HG03558 (cell line): ENCODE data around the gene TBC1D1.

Experiments
- ATAC-seq: cut with Tn5 transposase; IDR thresholded peaks from one replicate; pipeline ENCODE4 v1.9.1; 2021; ENCODE audit warnings: moderate number of reproducible peaks; ENCODE audit not compliant: unreplicated experiment; ENCODE audit errors: extremely low read depth

TBC1D1 gene, protein sequence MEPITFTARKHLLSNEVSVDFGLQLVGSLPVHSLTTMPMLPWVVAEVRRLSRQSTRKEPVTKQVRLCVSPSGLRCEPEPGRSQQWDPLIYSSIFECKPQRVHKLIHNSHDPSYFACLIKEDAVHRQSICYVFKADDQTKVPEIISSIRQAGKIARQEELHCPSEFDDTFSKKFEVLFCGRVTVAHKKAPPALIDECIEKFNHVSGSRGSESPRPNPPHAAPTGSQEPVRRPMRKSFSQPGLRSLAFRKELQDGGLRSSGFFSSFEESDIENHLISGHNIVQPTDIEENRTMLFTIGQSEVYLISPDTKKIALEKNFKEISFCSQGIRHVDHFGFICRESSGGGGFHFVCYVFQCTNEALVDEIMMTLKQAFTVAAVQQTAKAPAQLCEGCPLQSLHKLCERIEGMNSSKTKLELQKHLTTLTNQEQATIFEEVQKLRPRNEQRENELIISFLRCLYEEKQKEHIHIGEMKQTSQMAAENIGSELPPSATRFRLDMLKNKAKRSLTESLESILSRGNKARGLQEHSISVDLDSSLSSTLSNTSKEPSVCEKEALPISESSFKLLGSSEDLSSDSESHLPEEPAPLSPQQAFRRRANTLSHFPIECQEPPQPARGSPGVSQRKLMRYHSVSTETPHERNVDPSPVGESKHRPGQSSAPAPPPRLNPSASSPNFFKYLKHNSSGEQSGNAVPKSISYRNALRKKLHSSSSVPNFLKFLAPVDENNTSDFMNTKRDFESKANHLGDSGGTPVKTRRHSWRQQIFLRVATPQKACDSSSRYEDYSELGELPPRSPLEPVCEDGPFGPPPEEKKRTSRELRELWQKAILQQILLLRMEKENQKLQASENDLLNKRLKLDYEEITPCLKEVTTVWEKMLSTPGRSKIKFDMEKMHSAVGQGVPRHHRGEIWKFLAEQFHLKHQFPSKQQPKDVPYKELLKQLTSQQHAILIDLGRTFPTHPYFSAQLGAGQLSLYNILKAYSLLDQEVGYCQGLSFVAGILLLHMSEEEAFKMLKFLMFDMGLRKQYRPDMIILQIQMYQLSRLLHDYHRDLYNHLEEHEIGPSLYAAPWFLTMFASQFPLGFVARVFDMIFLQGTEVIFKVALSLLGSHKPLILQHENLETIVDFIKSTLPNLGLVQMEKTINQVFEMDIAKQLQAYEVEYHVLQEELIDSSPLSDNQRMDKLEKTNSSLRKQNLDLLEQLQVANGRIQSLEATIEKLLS (N-terminal part only)

DNA sequence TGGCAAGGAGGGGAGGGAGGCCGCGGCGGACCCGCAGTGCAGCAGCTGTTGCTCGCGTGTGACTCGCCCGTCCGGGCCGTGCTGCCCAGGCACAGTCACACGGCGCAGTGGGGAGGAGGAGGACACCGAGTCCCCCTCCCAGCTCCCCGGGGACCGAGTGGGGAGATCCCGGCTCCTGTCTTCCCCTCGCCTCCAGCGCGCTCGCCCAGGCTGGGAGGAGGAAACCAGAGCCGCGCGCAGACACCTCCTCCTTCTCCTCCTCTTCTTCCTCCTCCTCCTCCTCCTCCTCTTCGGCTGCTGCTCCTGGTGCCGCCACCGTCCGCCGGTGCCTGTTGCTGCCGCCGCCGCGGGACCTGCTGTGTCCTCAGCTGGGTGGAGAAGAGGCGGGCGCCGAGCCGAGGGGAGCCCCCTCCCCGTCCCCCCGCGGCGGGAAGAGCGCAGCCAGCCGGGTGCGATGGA is at the start of gene TBC1D1:
Gene TBC1D1 (plus strand): TSS at position 284 of the 459 bp plus-strand sequence. CDS start 11,012 bp downstream, outside the sequence.
- ATAC-seq = peak; percentile 29

DNA sequence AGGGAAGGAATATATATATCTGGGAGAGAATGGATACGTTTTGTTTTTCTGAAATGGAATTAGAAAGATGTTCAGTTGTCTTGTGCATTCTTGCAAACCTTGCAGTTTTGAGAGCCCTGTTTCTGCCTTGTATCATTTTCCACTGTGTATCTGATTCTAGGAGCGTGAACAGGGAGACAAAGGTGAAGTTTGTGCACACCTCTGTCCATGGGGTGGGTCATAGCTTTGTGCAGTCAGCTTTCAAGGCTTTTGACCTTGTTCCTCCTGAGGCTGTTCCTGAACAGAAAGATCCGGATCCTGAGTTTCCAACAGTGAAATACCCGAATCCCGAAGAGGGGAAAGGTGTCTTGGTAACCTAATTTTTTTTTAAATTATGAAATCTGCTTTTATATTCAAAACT is 46.7 kb upstream of the TBC1D1 start:
- no peak for ATAC-seq

DNA sequence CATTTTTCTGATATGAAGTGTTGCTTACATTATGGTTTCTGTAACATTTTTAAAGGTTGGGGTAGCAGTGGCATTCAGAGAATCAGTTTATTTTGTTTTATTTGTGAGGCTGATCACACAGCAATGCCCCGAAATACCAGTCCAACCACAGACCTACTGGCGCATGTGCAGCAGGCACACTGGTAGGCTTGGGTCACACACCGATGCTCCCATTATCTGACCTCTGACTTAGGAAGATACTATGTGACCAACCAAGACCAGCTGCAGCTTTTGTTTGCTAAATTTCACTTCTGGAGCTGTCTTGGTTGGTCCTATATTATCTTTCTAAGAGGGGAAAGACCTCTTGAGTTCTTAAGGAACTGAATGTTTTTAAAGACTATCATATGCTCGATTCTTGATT is 45.7 kb upstream of the TBC1D1 start:
- ATAC-seq = no peak

DNA sequence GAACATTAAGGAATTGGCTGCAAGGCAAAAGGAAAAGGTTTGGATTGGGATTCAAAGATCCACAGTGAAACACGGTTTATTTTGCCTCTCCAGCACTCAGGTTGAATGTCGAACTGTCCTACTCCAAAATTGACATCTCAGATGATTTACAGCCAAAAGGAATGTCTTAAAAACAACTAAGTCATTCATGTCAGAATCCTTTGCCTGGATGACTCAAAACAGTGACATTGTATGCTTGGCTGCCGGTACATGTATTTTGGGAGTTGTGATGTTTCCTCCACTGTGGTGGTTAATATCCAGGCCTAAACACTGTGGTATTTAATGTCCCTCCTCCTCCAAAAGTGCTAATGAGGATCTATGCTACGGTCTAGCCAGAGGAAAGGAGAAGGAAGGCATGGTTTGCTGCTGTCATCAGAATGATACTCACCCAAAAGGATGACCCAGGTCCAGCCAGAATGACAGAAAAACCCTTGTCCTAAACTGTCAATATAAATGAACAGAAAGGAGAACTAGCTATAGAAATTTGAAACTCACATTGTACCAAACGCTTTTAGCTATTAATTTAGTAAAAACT is 43.5 kb upstream of the TBC1D1 start:
- ATAC-seq = no peak

DNA sequence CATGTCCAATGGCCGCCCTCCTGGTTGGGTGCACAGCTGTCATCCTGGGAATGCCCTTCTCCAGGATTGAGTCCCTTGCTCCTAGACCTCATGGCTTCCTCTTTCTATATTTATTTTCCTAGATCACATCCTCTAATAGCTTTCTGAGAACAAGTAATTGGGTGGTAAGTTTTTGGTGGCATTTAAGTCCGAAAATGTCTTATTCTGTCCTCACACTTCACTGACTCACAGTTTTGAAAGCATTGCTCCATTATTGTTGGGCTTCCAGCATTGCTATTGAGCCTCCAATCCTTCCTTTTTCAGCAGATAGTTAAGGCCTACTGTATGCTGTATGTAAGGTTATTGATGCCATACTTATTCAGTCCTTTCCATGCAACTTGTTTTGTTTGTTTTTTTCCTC is 38.5 kb upstream of the TBC1D1 start:
- ATAC-seq = no peak

DNA sequence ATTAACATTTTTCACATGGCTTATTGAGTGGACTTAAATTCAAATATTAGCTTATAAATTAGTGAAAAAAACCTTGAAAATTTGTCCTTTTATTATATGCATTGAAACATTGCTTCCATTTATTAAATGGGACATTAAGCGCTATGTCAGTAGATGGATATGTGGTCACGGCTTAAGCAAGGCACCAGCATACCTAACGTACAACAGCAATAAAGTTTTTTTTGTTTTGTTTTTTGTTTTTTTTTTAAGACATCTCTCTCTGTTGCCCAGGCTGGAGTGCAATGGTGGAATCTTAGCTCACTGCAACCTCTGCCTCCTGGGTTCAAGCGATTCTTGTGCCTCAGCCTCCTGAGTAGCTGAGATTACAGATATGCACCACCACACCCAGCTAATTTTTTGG is 32.8 kb upstream of the TBC1D1 start:
- ATAC-seq = no peak

DNA sequence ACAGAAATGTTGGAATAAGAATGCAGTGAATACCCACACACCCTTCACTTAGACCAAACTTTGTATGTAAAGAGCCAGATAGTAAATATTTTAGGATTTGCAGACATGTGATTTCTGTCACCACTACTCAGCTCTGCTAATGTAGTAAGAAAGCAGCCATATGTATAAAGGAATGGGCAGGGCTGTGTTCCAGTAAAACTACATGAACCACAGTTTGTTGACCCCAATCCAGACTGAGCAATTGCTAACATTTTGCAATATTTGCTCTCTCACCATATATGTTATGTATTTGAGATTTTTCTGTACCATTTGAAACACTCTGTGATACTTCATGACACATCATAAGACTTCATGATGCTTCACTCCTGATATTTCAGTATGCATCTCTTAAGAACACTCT is 32.0 kb upstream of the TBC1D1 start:
- no peak for ATAC-seq

DNA sequence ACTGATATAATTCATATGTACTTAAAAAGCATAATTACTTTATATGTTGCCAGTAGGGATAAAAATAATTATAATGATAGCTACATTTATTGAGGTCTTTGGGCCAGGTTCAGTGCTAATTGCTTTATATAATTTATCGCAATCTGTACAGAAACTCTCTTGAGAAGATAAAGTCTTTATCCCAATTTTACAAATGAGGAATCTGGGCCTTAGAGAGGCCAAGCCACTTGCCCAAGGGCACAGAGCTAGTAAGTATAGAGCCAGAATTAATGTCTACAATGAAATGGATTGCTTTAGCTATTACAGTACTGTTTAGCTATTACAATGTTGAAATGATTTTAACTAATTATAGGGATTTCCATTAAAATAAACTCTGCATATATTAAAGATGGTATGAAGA is 30.6 kb upstream of the TBC1D1 start:
- no peak for ATAC-seq

DNA sequence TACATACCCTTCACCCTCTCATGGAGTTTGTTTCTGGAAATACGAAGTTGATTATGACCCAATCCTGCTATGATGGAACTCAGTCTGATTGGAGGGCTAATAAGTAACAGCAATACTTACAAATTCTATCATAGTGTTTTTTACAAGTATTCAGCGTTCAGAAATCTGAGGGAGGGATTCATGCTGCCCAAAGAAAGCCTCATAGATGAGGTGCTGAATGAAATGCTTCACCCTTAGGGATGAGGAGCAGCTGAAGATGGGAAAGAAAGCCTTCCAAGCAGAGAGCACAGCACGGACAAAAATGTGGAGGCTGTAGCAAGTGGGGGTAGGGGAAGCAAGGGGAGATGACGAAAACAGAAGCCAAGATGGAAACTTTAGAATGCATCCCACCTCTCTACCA is 27.9 kb upstream of the TBC1D1 start:
- no peak for ATAC-seq

DNA sequence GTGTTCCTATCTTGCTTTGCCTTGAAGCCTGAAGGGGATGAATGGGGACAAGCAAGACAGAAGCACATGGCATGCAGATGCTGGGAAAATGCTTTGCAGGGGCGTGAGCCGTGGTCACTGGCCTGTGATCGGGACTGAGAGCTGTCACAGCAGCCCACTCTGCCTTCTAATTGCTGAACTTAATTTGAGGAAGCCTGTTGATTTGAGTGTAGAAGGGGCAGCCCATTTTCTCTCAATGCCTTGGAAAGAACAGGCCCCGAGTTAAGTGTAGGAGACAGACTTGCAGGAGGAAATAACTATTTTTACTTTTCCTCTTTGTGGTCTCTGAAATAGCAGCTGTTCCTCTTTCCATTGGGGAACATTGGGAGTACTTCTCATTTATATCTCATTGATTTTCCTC is 26.1 kb upstream of the TBC1D1 start:
- ATAC-seq = no peak

DNA sequence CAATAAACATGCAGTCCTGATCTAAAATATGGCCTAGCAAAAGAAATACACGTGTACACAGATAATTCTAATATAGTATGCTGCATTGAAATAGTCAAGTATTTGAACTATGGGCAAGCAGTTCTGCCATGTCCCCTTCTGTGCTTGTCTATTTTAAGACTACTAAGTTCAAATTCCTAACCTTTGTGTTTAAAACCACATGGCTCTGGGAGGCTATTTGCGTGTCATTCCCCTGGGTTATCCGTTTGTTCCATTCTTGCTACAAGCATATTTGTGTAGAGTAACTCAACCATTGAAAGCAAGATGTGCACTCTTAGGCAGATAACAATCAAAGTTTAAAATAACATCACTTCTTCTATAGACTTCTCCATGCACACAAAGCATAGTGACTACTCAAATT is 25.4 kb upstream of the TBC1D1 start:
- ATAC-seq = no peak

DNA sequence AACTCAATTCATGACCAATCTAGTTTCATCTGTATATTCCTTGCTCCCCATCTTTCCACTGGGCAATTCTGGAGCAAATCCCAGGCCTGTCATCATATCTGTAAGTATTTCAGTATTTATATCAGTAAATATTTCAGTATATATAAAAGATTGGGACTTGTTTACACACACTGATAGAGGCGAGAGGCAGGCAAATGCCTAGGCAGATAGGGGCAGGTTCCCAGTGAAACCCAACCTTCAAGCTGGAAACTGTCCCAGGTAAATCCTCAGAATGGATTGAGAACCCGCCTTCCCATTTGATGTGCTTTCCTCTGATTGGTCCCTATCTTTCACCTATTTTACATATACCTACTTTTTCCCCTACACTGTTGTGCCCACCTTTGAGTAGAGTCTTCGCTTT is 23.8 kb upstream of the TBC1D1 start:
- ATAC-seq = no peak

DNA sequence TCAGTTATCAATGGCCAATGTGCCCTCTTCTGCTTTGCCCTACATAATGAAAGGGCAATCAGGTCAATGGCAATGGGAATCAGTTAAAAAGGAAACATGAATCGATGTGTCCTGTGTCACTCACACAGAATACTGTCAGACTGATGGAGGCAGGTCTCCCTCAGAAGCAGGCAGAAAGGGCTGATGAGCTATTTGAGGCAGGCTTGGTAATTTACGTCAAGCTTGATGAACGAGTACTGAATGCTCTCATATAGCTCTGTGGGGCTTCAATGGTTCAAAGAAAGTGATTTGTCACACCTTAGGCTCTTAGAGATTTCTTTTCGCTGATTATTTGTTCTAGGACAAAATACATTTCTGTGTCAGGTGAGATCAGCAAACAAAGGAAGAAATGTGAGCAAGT is 22.6 kb upstream of the TBC1D1 start:
- no peak for ATAC-seq

DNA sequence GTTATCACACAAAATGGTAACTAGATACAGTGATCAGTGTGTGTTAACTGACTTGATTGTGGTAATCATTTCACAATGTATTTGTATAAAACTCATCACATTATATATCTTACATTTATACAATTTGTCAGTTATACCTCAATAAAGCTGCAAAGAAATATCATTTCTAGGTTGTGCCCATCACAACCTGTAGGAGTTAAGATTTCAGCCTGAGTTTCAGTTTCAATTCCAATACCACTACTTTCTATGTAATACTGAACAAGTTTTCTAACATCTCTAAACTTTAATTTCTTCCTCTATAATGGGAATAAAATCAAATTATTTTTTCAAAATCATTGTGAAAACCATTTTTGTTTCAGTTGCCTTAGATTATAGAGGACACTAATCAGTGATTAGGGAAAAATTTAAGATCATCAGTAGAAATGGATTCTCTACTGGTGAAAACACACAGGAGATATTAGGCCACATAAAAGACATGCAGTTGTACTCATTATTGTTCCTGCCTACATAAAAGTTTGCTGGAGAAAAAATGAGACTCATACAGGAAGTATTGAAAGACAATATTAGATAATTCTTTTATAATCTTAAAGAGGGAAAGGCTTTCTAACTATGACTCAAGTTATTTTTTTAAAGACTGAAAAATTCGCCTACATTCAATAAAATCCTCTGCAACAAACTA is 18.4 kb upstream of the TBC1D1 start:
- no peak for ATAC-seq

DNA sequence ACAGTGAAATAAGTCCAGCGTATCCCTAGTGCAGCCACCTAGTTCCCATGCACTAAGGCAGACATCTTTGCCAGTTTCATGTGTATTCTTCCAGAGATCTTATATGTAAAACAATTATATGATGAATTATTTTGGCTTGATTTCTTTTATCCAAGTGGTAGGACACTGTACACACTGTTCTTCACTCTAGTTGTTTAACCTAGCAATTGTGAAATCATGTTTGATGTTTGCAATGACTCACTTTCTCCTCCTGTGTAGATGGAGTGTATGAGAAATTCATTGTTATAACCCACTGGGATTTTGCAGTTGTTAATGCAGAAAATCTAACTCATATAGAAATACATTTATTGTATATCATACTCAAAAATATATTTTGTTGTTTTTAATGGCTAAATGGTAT is 17.5 kb upstream of the TBC1D1 start:
- no peak for ATAC-seq

DNA sequence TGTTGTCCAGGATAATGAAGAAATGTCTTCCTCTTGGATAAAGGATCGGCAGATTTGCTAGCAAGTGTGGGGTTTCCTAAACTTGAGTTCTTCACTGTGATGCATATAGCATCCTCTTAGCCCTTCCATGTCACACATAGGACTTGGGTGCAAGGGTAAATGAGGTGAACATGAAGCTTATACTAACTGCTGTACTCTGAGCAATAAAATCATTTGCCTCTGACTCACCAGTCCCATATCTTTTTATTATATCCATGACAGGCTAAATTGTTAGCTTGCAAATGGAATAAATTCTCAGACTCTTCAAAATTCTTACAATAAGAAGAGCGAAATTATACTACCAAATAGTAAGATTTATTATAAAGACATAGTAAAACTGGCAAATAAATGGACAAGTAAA is 14.7 kb upstream of the TBC1D1 start:
- no peak for ATAC-seq

DNA sequence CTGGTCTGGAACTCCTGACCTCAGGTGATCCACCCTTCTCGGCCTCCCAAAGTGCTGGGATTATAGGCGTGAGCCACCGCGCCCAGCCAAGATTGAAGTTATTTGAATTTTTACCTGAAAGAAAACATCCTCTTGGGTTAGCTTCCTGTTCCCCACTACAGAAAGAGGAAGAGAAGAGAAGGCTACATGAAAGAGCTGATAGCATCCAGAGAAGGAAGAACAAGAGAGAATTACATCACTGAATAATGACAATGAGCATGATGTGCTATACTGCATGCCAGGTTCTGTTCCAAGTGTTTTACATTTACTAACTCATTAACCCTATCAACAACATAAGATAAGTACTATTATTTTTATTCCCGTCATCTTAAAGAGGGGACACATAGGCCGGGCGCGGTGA is 11.5 kb upstream of the TBC1D1 start:
- no peak for ATAC-seq

DNA sequence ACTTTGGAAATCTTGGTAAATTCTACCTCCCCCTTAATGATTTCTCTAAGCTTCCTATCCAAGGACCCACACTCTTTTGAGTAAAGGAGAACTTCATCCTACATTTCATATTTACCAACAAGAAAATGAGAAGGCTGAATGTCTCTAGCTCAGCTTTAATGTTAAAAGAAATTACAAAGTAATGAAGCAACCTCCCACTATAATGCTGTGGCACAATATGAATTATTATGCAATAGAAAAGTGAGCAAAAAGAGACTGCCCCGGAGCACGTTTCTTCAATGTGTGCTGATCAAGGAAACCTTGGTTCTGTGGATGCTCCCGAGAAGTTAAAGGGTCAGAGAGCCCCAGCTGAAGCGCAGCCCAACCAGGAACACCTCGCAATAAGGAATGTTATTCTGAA is 9.1 kb upstream of the TBC1D1 start:
- no peak for ATAC-seq

DNA sequence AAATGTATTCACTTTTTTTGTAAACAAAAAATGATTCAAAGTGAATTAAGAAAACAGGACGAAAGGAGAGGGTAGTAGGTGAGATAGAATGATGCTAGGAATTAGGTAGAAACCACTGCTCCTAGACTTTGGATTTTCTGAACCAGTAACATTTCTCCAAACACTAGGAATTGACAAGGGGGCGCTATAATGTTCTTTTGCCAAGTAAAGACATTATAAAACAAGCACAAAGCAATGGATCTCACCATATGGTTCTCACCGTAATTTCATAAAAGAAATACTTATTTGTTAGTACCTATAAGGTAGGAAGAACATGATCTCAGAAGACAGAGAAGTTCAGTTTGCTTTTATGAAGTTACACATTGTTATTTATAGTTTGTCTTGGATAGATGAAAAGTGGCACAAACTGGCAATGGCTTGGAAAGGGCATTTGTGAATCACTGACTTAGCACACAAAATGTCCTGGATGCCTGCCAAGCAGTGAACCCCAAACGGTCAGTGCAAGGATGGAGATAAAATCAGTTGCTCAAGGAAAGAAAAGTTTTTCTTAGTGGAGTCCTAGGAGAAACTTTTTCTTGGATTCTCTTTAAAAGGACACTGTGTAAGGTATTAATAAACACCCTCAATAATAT is 8.1 kb upstream of the TBC1D1 start:
- ATAC-seq = no peak
